Mucosa of stomach (tissue), 1 donor: ENCODE results near the gene PPP1R1C.

Source experiments
- H3K27me3 ChIP-seq: one replicate; pipeline ENCODE4 v1.7.0; 2013; ENCODE audit warnings: mild to moderate bottlenecking, low read length; ENCODE audit not compliant: control insufficient read depth, insufficient read depth
- H3K36me3 ChIP-seq: one replicate; pipeline ENCODE4 v1.7.0; 2013; ENCODE audit warnings: low read length; ENCODE audit not compliant: control insufficient read depth, insufficient read depth
- H3K4me1 ChIP-seq: one replicate; pipeline ENCODE4 v1.7.0; 2013; ENCODE audit warnings: mild to moderate bottlenecking, low read length; ENCODE audit not compliant: control insufficient read depth, insufficient read depth
- H3K4me3 ChIP-seq: one replicate; pipeline ENCODE4 v1.7.0; 2013; ENCODE audit warnings: low read length
- H3K9ac ChIP-seq: one replicate; pipeline ENCODE4 v1.7.0; 2013; ENCODE audit warnings: mild to moderate bottlenecking, low read length, moderate library complexity
- H3K9me3 ChIP-seq: one replicate; pipeline ENCODE4 v1.7.0; 2013; ENCODE audit warnings: mild to moderate bottlenecking, low read length, moderate library complexity; ENCODE audit not compliant: control insufficient read depth
- donor health status: Pancreatic carcinoma.

The PPP1R1C gene

DNA sequence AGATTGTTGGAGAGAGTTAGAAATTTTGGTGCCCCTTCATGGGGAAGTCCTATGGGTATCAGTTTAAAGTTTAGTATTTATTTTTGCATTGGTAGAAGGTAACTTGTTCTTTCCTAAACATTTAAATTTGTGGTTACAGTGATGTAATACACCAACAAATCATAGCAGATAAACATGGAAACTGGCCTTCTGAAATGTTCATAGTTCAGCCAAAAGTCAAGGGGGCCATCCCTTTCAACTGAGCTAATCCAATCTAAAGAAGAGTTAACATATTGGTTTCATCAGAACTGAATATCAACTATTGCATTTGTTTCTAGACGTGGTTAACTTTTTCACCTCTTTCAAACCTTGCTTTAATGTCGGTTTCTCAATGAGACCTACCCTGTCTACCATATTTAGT lies 46.3 kb downstream of the PPP1R1C start:
- Histone ChIP-seq H3K4me1 (no peaks in the 10 kb centered on the region), H3K9me3 (no peaks in the 10 kb centered on the region), H3K27me3 (no peaks in the 10 kb centered on the region), H3K9ac (no peak overlapping the region), H3K36me3 (no peaks in the 10 kb centered on the region), H3K4me3 (no peak overlapping the region)

DNA sequence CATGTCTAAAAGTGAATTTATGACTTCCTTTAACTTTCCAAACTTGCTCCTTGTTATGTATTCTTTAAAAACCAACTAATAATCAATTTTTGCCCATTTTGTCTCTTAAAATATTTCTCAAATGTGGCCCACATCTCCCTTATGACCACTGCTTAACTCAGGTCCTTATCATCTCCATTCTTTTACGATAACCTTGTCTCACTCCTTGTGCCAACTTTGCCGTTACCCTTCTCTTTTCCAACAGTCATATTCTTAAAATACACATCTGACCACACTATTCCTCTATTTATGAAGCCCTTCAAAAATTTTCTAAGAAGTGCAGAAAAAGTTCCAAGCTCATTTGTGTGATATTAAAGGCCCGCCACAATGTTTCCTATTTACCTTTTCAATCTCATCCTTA lies 47.8 kb downstream of the PPP1R1C start:
- Histone ChIP-seq H3K4me3 (no peak overlapping the region), H3K27me3 (no peaks in the 10 kb centered on the region), H3K9ac (no peak overlapping the region), H3K4me1 (no peaks in the 10 kb centered on the region), H3K36me3 (no peaks in the 10 kb centered on the region), H3K9me3 (no peaks in the 10 kb centered on the region)

DNA sequence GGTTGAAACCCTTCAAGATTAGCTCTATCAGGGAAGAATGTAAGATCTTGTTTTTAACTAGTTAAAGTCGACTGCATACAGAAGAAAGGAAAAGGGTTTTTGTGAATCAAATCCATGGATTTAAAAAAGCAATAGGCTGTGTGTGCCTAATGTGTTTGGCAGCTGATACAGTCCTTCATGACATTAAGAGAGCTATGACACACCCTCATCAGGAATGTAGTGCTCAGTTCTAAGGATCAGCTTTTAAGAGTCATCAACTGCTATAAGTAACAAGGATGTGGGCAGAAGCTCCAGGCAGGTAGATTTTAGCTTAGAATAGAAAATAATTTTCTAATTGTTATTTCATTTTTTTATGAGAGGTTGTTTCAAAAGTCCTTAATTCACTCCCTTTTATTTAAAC lies 52.9 kb downstream of the PPP1R1C start:
- Histone ChIP-seq H3K27me3 (no peaks in the 10 kb centered on the region), H3K9me3 (no peaks in the 10 kb centered on the region), H3K4me1 (no peaks in the 10 kb centered on the region), H3K36me3 (no peaks in the 10 kb centered on the region), H3K4me3 (no peak overlapping the region), H3K9ac (no peak overlapping the region)

DNA sequence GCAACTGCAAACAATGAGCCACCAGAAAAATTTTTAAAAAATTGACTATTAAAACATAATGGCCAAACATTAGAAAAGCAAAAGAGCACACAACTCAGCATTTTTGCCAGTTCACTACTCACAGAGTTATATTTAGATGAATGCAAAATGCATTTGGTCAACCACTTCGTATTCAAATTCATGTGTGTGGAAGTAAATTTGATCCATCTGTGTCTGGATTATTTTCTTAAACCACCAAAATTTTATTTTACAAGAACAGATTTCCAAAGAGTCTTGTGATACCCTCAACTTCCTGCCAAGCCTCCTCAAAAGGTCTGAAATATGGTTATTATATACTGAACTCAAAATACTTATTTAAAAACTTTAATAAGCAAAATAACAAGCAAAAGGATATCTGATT lies 57.4 kb downstream of the PPP1R1C start:
- no peak overlapping the region for H3K9ac ChIP-seq
- no peak overlapping the region for H3K4me3 ChIP-seq
- H3K4me1 ChIP-seq: no peaks in the 10 kb centered on the region
- no peaks in the 10 kb centered on the region for H3K27me3 ChIP-seq
- no peaks in the 10 kb centered on the region for H3K9me3 ChIP-seq
- no peaks in the 10 kb centered on the region for H3K36me3 ChIP-seq

DNA sequence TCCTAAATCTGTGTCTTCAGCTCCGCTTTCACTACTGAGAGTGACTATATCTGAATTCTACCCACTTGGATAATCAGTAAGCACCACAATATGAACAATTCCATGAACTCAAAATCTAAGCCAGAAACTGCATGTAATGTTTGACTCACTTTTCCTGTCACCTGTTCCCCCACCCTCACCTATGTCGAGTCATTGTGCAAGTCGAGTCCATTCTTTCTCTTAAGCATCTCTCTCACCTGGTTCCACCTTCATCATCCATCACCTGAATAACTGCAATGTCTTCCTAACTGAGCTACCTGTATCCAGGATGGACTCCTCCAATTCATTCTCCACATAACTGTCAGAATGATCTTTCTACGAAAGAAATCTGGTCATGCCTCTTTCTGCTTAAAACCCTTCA lies 58.2 kb downstream of the PPP1R1C start:
- Histone ChIP-seq H3K4me3 (no peak overlapping the region), H3K36me3 (no peaks in the 10 kb centered on the region), H3K9ac (no peak overlapping the region), H3K9me3 (no peaks in the 10 kb centered on the region), H3K27me3 (no peaks in the 10 kb centered on the region), H3K4me1 (no peaks in the 10 kb centered on the region)

DNA sequence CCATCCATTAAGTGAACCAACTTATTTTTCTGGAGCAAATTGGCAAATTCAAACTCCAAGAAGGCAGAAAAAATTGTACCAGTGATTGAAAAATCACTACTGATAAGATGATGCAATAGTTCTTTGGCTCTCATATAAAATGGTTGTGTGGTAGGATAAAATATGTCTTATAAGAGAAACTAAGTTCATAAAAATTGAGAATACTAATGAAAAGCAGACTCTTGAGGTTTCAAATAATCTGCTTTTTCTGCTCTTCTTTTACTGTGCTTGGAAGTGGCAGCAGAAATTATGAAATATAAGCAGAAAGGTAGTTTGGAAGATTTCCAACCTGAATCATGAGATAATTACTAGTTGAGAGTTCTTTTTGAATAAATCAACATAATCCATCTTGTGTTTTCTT lies 61.9 kb downstream of the PPP1R1C start:
- Histone ChIP-seq H3K36me3 (no peaks in the 10 kb centered on the region), H3K4me1 (no peaks in the 10 kb centered on the region), H3K27me3 (no peaks in the 10 kb centered on the region), H3K9me3 (no peaks in the 10 kb centered on the region), H3K4me3 (no peak overlapping the region), H3K9ac (no peak overlapping the region)

DNA sequence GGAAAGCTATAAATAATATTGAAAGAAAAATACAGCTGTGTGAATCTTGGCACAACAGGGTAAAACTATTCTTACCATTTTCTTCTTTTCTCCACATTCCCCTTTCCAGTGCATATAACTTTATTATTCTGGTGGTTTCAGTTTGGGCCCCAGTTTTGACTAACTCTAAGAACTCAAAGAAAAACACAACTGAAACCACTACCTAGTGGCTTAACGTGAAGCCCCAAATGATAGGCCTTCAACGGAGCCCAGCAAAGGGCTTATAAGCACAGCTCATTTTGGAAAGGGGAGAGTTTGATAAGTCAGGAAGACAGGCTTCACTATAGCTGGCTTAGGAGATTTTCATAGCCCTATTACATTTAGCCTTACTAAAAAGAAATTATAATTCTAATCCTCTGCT lies 62.4 kb downstream of the PPP1R1C start:
- Histone ChIP-seq H3K4me1 (no peaks in the 10 kb centered on the region), H3K9me3 (no peaks in the 10 kb centered on the region), H3K4me3 (no peak overlapping the region), H3K36me3 (no peaks in the 10 kb centered on the region), H3K9ac (no peak overlapping the region), H3K27me3 (no peaks in the 10 kb centered on the region)

DNA sequence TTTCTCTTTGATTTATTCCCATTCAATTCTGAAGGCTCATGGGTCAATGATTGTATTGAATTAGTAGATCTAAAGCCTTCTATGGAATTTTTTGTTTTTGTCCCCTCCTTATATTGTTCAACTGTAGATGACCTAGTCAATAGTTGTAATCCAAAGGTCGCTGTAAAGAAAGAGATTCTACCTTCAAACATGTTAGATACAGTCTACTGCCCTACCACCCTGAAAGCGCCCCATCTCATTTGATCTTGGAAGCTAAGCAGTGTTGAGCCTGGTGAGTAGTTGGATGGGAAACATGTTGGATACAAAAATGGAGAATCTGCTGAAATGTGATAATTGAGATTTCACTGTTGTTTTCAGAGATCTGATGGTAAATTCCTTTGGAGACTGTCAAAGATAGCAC lies 63.0 kb downstream of the PPP1R1C start:
- Histone ChIP-seq H3K4me1 (no peaks in the 10 kb centered on the region), H3K9ac (no peak overlapping the region)

DNA sequence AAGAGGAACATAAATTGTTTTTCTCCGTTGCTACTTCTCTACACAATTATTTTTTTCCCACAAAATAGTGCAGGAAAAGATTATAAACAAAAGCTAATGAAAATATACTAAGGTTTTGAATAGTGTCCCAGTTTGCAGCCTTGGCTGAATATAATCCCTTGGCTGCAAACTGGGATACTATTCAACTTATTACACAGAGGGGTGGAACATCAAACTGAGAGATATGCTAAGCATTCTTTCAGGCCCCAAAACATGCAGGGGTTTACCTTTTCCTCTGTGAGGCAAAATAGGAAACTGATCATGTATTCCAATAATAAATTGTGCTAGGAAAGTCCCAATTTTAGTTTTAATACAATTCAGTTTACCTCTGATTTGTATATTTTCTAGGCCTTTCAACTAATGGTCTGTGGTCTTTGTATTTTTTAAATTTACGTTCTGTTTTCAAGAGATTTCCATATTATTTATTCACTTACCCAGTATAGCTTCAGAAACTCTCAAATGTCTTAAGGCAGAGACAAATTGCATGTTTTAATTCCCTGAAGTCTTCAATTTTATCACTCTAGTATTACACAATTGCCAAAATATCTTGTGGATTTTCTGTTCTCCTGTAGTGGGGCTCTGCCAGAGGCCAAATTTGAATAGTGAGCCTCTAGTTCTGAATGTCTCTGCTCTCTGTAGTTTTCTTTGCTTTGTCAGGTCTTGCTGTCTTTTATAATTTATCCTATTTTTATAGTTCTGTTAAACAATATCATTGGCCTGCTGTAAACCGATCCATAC lies 63.9 kb downstream of the PPP1R1C start:
- H3K36me3 ChIP-seq: no peaks in the 10 kb centered on the region
- H3K9ac ChIP-seq: no peak overlapping the region
- no peak overlapping the region for H3K4me3 ChIP-seq
- no peaks in the 10 kb centered on the region for H3K4me1 ChIP-seq
- no peaks in the 10 kb centered on the region for H3K9me3 ChIP-seq
- no peaks in the 10 kb centered on the region for H3K27me3 ChIP-seq

More for the DNA sequence above, 63.0 kb downstream of the PPP1R1C start:
- Histone ChIP-seq H3K27me3 (no peaks in the 10 kb centered on the region), H3K4me3 (no peak overlapping the region), H3K36me3 (no peaks in the 10 kb centered on the region), H3K9me3 (no peaks in the 10 kb centered on the region)

DNA sequence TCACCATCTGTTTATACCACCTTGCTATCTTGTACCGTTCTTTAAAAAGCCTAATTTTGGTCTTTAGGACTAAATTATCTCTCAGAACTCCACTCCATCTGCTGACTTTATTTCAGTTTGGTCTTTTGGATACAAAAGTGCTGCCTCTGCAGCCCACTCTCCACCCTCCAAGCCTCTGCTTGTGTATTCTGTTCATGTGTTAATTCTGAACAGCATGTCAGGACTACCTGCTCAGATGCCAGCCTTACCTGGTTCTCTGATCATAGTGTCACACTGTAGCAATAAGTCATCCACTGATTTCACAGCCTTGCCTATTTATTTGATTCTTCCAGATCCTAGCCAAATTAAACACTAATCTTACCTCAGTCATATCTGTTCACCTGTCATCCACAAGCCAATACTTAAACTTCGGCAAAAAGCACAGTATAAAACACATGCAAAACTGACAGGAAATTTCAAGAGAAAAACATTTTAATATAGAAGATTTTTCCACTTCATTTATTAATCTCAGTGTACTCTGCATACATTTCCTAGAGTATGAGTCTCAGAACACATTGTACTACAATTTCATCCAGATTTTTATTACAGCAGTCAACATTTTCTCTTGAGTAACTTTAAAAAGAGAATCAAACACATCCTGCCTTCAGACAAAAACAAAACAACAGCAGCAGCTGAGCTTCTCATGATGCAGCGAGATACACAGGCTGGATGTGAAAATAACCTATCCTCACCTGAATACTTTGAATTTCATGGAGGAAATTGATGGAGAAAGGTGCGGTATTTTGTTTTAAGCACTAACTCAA lies 64.9 kb downstream of the PPP1R1C start:
- H3K9me3 ChIP-seq: no peaks in the 10 kb centered on the region
- H3K4me3 ChIP-seq: no peak overlapping the region
- no peaks in the 10 kb centered on the region for H3K4me1 ChIP-seq
- no peaks in the 10 kb centered on the region for H3K36me3 ChIP-seq
- no peaks in the 10 kb centered on the region for H3K27me3 ChIP-seq
- H3K9ac ChIP-seq: no peak overlapping the region

DNA sequence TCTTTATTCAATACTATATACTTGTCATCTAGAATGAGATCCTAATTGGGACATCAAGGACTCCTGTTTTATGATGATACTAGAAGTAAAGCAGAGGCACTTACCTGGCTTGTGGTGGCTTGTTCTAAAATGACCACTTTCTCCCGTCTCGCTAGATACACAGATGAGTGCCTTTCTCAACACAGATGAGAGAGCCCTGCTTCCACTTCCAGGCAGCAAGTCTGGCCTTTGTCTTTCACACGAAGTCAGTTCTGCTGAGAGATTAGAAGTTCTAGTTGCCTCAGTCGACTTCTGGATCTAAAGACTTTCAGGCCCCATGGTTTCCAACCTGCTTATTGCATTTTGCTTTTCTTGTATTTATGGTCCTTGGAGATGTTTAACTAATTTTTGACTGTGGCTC lies 70.3 kb downstream of the PPP1R1C start:
- H3K27me3 ChIP-seq: no peaks in the 10 kb centered on the region
- no peaks in the 10 kb centered on the region for H3K4me1 ChIP-seq
- H3K9me3 ChIP-seq: no peaks in the 10 kb centered on the region
- no peak overlapping the region for H3K4me3 ChIP-seq
- H3K9ac ChIP-seq: no peak overlapping the region
- no peaks in the 10 kb centered on the region for H3K36me3 ChIP-seq

DNA sequence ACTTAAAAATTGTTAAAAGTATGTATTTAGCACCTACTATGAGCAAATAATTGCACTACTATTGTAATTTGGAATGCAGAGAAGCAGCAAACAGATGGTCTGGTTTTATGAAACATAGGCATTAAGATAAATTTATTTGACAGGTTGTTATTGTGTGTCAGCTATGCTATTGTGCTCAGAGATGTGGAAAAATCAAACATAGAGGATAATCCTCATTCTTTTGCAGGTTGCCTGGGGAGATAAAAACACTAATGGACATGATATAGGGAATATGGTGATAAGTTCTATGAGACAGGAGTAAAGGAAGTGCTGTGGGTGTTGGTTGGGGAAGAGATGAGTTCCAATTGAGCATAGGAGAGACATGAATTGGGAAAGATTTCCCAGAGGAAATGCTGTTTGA lies 71.3 kb downstream of the PPP1R1C start:
- no peaks in the 10 kb centered on the region for H3K4me1 ChIP-seq
- no peaks in the 10 kb centered on the region for H3K27me3 ChIP-seq
- no peak overlapping the region for H3K4me3 ChIP-seq
- H3K9me3 ChIP-seq: no peaks in the 10 kb centered on the region
- no peak overlapping the region for H3K9ac ChIP-seq
- no peaks in the 10 kb centered on the region for H3K36me3 ChIP-seq
